HG02798 (cell line): ENCODE measurements around the gene ANGPTL7.

ENCODE experiments used
- ATAC-seq: cut with Tn5 transposase; IDR thresholded peaks from one replicate; pipeline ENCODE4 v1.9.1; 2021; ENCODE audit warnings: mild to moderate bottlenecking; ENCODE audit not compliant: unreplicated experiment, poor library complexity

Gene ANGPTL7

GRCh38 chr1:11198257-11198656 lies 9.1 kb downstream of the ANGPTL7 start:
- no peak for ATAC-seq

GRCh38 chr1:11198851-11199594 lies 9.9 kb downstream of the ANGPTL7 start:
- no peak for ATAC-seq

GRCh38 chr1:11204396-11205190 lies 15.4 kb downstream of the ANGPTL7 start:
- ATAC-seq: no peak

GRCh38 chr1:11207898-11208611 lies 18.9 kb downstream of the ANGPTL7 start:
- ATAC-seq: no peak

GRCh38 chr1:11211461-11211860 lies 22.3 kb downstream of the ANGPTL7 start:
- ATAC-seq: no peak

GRCh38 chr1:11211925-11212587 lies 22.9 kb downstream of the ANGPTL7 start:
- ATAC-seq: no peak

- ATAC-seq: no peak
These were observed 25.7 kb downstream of the ANGPTL7 start for GRCh38 chr1:11214698-11215380.

- no peak for ATAC-seq
These were observed 26.3 kb downstream of the ANGPTL7 start for GRCh38 chr1:11215381-11216005.

GRCh38 chr1:11216074-11216473 lies 26.9 kb downstream of the ANGPTL7 start:
- no peak for ATAC-seq

- ATAC-seq: peak; percentile 61
These were observed 38.2 kb downstream of the ANGPTL7 start for GRCh38 chr1:11227106-11228077.

- ATAC-seq: no peak
These were observed 40.0 kb downstream of the ANGPTL7 start for GRCh38 chr1:11229203-11229602.

- ATAC-seq: no peak
These were observed 44.1 kb downstream of the ANGPTL7 start for GRCh38 chr1:11233208-11233607.

- no peak for ATAC-seq
These were observed 48.2 kb downstream of the ANGPTL7 start for GRCh38 chr1:11237356-11237755.

- no peak for ATAC-seq
These were observed 49.2 kb downstream of the ANGPTL7 start for GRCh38 chr1:11238311-11238710.

- no peak for ATAC-seq
These were observed 56.1 kb downstream of the ANGPTL7 start for GRCh38 chr1:11245248-11245647.
